8988T (cell line): ENCODE results near the gene SPIRE2.

Experiments
- DNase-seq: peaks from one replicate; pipeline ENCODE4 v3.0.0; 2011

SPIRE2 gene

GRCh38 chr16:89842471-89843408, 14.5 kb downstream of the SPIRE2 start:
- DNase-seq = no peak

DNA sequence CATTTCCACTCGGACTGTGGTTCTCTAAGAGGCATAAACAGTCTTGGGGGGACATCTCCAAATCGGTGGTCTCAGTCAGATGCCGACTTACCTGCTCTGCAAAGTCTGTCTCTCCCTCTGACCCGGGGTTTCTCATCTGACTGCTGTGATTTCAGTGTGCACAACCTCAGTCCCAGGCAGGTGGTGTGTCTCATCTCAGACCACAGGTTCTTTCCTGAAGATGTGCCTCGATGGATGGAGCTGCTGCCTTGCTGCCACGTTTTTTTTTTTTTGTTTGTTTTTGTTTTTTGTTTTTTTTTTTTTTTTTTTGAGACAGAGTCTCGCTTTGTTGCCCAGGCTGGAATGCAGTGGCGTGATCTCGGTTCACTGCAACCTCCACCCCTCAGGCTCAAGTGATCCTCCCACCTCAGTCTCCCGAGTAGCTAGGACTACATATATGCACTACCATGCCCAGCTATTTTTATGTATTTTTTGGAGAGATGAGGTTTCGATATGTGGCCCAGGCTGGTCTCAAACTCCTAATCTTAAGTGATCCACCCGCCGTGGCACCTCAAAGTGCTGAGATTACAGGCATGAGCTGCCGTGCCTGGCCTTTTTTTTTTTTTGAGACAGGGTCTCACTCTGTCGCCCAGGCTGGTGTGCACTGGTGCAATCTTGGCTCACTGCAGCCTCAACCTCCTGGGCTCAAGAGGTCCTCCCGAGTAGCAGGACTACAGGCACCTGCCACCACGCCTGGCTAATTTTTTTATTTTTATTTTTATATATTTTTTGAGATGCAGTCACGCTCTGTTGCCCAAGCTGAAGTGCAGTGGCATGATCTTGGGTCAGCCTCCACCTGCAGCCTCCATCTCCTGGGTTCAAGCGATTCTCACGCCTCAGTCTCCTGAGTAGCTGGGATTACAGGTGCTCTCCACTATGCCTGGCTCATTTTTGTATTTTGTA, 15.4 kb downstream of the SPIRE2 start:
- DNase-seq = no peak

DNA sequence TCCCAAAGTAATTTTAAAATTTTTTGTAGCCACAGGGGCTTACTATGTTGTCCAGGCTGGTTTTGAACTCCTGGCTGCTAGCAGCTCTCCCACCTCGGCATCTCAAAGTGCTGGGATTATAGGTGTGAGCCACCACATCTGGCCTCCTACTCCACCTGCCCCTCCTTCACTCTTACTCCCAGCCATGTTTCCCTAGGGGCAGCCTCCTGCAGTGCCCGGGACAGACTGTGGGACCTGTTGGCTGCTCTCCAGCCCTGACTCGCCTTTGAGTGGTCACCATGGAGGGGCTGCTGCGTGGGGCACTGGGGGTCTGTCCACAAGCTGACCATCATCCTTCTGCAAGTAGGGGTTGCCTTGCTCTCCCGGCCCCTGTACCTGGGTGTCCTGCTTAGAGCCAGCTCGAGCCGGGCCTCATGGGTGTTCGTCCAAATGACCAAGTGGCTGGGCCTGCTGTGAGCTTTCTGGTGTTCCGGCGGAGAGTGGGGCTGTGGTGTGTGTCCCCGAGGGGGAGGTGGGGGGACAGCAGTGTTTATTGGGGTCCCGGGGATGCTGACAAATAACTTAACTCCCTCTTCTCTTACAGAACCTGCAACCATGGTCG, 16.6 kb downstream of the SPIRE2 start:
- no peak for DNase-seq

DNA sequence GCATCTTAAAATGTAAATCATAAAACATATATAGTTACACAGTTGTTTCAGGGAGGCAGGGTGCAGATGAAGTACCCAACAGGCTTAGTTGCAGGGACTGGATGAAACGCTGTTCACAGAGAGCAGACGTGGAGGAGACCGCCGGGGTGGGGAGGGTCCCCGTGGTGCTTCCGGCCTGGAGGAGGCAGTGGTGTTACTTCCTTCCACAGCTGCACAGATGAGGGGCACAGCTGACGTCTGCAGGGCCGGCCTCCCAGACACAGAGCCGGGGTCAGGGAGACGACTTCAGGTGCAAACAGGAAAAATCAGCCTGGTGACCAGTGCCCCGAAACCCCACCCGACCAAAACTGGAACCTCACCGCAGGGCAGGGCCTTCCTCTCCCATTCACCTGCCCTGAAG, 17.1 kb downstream of the SPIRE2 start:
- DNase-seq = no peak

GRCh38 chr16:89847051-89847939, 19.0 kb downstream of the SPIRE2 start:
- DNase-seq = no peak

- DNase-seq = no peak
Observed at GRCh38 chr16:89847940-89848297, 19.6 kb downstream of the SPIRE2 start.

DNA sequence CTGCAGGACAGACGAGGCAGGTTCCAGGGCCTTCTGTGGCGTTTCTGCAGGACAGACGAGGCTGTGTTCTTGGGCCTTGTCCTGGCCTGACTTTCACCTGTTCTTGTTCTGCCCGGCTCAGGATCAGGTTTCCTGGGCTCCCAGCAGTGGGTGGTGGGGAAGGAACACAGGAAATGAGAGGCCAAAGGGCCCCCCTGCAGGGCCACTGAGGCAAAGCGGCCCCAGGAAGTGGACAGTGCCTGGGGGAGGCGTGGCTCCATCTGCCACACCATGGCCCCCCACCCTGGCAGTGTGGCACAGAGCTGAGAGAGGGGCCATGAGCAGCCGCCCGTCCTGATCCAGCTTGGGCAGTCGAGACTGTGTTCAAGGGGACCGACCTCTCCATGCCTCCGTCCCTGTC, 20.7 kb downstream of the SPIRE2 start:
- no peak for DNase-seq

DNA sequence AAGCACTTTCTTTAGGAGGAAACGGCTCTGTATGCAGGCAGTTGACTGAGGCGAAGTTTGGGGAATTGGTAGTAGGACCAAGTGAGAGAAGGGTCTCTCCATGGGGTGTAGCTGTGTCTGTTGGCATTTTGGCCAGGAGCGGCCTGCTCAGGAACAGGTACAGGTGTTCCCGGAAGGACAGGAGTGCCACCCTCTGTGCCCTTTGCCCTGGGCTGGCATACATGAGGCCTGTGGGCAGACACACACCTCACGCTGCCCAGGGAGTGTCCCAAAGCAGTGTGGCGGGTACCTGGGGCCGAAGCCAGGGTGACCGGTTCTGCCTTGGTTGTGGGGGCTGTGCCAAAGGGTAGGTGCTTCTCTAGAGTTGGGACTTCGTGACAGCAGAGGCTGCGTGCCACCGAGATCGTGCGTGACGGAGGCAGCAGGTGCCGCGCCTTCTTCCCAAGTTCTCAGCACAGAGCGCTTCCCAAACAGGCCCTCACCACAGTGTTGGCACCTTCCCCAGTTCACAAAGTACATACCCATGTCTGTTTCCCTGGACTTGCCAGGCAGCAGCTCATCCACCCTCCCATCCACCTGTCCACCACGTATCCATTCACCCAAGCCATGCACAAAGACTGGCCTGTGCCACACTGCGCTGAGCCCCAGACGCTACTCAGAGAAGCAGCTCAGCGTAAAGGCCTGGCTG, 25.2 kb downstream of the SPIRE2 start:
- no peak for DNase-seq

GRCh38 chr16:89855301-89855945, 27.1 kb downstream of the SPIRE2 start:
- no peak for DNase-seq

DNA sequence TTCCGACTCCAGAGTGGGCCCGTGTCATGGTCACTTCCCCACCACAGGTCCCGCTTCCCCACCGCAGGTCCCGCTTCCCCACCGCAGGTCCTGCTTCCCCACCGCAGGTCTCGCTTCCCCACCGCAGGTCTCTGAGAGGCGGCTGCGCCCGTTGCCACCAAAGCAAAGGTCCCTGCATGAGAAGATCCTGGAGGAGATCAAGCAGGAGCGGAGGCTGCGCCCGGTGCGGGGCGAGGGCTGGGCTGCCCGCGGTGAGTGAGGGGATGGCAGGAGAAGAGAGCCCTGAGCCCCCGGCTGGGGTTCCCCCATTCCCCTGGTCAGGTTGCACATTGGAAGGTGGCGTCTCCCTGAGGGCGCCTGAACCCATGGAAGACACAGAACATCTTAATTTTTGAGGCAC, 27.7 kb downstream of the SPIRE2 start:
- no peak for DNase-seq

DNA sequence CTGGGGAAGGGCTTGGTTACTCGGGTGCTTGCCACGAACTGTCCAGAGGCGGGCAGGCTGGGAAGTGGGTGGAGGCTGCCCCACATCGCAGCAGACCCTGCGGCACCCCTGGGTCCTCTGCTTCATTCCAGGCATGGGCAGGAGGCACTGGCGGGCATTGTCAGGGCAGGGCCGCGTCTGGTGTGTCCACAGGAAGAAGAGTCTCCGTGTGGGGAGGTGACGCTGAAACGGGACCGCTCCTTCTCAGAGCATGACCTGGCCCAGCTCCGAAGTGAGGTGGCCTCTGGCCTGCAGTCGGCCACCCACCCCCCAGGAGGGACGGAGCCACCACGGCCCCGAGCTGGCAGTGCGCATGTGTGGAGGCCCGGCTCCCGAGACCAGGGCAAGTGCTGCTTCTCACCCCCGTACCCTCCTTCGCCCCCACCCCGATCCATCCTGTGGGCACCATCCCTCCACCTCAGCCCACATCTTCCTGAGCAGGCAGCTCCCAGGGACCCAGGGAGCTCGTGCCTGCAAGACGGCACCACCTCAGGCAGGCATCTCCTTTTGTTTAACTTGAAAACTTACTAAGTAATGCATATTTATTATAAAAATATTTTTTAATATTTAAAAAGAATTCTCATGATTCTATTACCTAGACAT, 30.8 kb downstream of the SPIRE2 start:
- DNase-seq = no peak

- no peak for DNase-seq
Observed at GRCh38 chr16:89859615-89860007, 31.3 kb downstream of the SPIRE2 start.

DNA sequence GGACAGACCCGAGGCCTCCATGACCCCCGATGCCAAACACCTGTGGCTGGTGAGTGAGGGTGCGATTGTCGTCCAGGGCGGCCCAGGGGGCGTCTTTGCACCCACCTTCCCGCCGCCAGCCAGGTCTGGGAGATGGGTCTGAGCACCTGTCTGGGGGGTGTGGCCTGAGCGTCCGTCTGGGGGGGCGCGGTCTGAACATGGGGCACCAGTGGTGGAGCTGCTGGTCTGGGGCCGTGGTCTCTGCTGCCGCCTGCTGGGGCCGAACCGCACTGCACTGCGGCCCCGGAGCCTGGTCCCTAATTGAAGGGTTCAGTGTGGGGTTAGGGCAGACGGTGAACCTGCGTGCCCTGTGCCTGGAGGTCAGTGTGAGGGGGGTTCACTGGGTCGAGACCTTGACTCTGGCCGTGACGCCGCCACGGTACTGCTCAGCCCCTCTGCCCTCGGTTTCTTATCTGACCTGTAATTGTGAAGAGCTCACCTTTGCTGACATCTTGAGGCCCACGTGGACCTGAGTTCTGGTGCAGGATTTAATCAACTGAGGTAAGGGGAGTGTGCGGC, 32.6 kb downstream of the SPIRE2 start:
- DNase-seq = peak; percentile 98

- no peak for DNase-seq
Observed at GRCh38 chr16:89861648-89862047, 33.4 kb downstream of the SPIRE2 start.

DNA sequence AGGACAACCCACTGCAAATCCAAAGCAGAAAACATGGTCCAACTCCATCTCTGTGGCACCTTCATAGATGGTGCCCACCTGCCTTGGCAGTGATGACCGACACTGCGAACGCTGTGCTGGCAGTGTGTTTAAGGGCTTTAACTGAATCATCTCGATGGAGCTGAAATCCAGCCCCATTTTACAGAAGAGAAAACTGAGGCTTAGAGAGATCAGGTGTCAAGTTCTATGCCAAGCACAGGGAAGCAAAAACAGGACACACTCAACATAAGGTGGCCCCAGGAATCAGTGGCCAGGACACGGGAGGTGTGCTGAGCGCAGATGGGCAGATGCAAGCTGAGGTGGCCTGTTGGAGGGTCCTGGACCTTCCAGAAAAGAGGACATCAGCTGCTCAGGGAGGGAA, 34.5 kb downstream of the SPIRE2 start:
- no peak for DNase-seq

DNA sequence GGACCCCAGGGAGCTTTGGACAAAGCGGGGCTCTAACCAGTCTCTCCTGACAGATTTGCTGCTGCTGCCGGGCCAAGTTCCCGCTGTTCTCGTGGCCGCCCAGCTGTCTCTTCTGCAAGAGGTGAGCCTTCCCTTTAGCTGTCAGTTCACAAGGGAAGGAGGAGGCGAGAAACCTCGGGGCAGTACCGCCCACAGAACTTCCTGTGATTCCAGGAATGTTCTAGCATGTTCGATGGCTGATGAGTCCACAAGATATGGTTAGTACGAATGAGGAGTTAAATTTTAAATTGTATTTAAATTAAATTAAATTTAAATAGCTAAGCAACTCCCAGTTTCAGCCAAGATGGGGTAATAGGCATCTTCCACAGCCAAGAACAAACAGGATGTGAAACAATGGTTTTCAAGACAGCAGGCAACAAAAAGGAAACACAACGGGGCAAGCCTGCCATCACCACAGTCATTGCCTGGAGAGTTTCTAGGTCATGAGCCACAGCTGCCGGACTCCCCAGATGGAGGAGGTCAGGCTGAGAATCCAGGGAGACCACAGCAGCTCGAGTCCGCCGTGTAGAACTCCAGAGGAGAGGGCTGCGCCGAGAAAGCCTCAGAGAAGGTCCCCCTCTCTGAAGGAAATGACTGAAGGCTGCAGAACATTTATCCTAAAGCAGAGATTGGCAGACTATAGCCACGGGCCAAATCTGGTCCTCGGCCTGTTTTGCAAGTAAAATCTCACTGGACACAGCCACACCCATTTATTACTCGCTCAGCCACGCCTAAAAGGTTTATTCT, 35.7 kb downstream of the SPIRE2 start:
- DNase-seq = no peak

DNA sequence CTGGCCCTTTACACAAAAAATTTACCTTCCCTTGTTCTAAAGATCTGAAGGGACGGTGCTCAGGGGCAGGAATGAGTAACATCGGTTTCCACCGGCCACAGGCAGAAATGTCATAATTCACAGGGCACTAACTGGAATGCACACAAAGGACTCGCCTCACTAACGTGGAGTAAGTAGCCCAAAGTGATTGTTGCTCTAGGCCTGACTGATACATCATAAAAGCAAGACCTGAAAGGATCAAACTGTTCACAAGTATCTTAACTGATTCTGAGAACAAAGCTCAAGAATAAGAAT, 36.2 kb downstream of the SPIRE2 start:
- DNase-seq = no peak

GRCh38 chr16:89867918-89868317, 39.6 kb downstream of the SPIRE2 start:
- no peak for DNase-seq

GRCh38 chr16:89869911-89870310, 41.6 kb downstream of the SPIRE2 start:
- no peak for DNase-seq

- no peak for DNase-seq
Observed at GRCh38 chr16:89870440-89870839, 42.2 kb downstream of the SPIRE2 start.
